ENCODE results near the gene HOXB7.
A peak's percentile ranks its signal among the peaks of the same experiment; 100 is the strongest.

HOXB7 gene

GRCh38 chr17:48594538-48595277, 16.1 kb downstream of the HOXB7 start:
- DNase-seq (ENCODE audit: low read depth) = no peak
- TF ChIP-seq CTCF (IDR thresholded peaks at IDR 0.05; ENCODE audit: low read depth, low read length, missing control alignments) = no peak
- H3K4me3 ChIP-seq (ENCODE audit: low read depth, low read length) = no peak overlapping the region

- no peak for DNase-seq (ENCODE audit: low read depth)
- TF ChIP-seq CTCF (IDR thresholded peaks at IDR 0.05; ENCODE audit: low read depth, low read length, missing control alignments) = peak; percentile 99
- H3K4me3 ChIP-seq (ENCODE audit: low read depth, low read length) = peak overlapping the region; percentile 49
Measured at GRCh38 chr17:48593840-48594537, 16.8 kb downstream of the HOXB7 start.

- TF ChIP-seq CTCF (IDR thresholded peaks at IDR 0.05; ENCODE audit: low read depth, low read length, missing control alignments) = no peak
- H3K4me3 ChIP-seq (ENCODE audit: low read depth, low read length) = peak within 1 kb of the TSS; percentile 49
- DNase-seq (ENCODE audit: low read depth) = no peak
Measured at GRCh38 chr17:48593126-48593829, 17.5 kb downstream of the HOXB7 start, which contains the start of gene HOXB5. TSS of gene HOXB5 (minus strand) at chr17:48593779. CDS start at chr17:48593682, 97 bp downstream.

DNA sequence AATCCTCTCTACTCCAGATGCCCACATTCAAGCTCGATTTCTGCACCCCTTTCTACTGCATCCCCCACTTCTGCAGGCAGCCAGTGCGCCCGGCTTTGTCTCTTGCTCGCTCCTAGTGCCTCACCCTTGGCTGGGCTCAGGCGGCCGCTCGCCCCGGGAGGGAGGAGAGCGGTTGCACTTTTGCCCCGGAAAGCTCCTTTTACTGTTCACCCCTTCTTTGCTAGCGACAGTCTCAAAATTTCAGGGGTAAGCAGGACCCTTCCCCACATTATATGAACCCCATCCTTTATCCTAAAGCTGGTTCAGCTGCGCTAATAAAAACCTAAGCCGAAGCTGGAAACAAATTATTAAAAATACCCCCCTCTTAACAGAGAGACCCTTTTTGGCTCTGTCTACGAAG, 18.2 kb downstream of the HOXB7 start:
- TF ChIP-seq CTCF (IDR thresholded peaks at IDR 0.05; ENCODE audit: low read depth, low read length, missing control alignments) = no peak
- no peak overlapping the region; the same call in 1 of the 2 replicates for H3K4me3 ChIP-seq (ENCODE audit: low read depth, low read length)
- no peak for DNase-seq (ENCODE audit: low read depth)

GRCh38 chr17:48592057-48592514, 18.7 kb downstream of the HOXB7 start:
- no peak overlapping the region for H3K4me3 ChIP-seq (ENCODE audit: low read depth, low read length)

More at GRCh38 chr17:48592057-48592514, 18.7 kb downstream of the HOXB7 start:
- no peak for DNase-seq (ENCODE audit: low read depth)
- TF ChIP-seq CTCF (IDR thresholded peaks at IDR 0.05; ENCODE audit: low read depth, low read length, missing control alignments) = no peak
